GM19023 (cell line): Measurements from ENCODE around the gene PRAMEF17.
"Not testable (repeated sequence)": the region's sequence is repeated elsewhere in the genome, so short reads cannot be mapped to it uniquely, and the experiment has no call there.

Source experiments
- ATAC-seq: cut with Tn5 transposase; IDR thresholded peaks from one replicate; pipeline ENCODE4 v1.9.1; 2021; ENCODE audit warnings: mild to moderate bottlenecking, moderate library complexity; ENCODE audit not compliant: unreplicated experiment

The PRAMEF17 gene, protein sequence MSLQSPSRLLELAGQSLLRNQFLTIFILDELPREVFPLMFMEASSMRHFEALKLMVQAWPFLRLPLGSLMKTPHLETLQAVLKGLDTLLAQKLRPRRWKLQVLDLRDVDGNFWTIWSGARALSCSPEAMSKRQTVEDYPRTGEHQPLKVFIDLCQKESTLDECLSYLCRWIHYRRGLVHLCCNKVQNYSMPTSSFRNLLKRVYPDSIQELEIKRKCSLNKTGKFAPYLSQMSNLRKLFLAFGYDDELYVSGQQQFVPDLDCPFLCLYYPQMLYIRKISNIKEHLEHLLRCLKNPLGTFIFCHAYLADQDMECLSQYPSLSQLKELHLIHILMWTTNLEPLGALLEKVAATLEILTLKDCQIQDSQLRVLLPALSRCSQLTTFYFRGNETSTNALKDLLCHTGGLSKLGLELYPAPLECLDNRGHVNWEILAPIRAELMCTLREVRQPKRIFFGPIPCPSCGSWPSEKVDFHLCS

DNA sequence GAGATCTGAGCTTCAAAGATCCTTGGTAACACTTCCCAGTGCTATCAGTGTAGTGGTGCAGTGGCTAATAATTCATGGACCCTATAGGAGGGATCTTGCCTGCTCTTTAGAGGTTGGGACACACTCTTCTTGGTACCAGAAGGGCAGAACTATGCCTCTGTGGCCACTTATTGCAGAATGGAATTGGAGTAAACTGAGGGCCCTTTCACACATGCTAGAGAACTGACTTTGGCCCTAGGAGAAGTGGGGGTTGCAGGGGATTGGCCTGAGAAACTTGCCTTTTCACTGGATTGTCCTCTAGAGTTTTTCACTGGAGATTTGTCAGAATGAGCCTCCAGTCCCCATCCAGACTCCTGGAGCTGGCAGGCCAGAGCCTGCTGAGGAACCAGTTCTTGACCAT is at the start of gene PRAMEF17:
Gene PRAMEF17, plus strand, starts transcription at position 301 of the 400 bp plus-strand sequence. Its CDS starts 26 bp downstream, at position 327.
- not testable (repeated sequence) for ATAC-seq

DNA sequence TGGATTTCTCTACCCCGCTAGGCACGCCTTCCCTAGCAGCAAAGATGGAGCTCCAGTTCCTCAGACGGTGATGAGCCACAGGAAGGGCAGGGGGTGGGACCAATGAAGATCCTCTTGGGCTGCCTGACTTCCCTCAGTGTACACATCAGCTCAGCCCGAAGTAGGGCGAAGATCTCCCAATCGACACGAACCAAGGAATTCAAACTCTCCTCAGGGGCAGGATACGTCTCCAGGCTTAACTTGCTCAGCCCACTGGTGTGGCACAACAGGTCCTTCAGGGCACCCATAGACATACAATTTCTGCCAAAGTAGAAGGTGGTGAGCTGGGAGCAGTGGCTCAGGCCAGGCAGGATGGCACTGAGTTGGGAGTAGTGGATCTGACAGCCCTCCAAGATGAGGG is 46.9 kb upstream of the PRAMEF17 start:
- ATAC-seq: not testable (repeated sequence)

DNA sequence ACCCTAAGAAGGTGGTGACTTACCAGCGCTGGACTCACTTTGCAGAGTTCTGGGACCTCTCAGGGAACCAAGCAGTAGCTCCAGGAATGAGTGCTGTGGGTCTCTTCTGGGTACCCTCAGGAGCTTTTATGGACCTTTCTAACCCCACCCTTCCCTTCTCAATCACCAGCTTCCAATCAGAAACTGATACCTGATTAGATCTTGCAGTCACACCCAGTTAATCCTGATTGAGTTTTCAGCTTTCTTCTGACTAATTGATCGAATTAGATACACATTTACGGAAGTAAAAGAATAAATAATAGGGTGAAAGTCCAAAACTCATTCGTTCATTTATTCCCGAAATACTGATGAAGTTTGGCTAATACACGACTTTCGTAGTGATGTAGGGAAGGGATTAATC is 42.4 kb upstream of the PRAMEF17 start, which contains the start of gene PRAMEF14:
Gene PRAMEF14, minus strand, starts transcription at position 101 of the 400 bp plus-strand sequence. CDS start 1,820 bp downstream, outside the sequence.
- ATAC-seq: not testable (repeated sequence)

DNA sequence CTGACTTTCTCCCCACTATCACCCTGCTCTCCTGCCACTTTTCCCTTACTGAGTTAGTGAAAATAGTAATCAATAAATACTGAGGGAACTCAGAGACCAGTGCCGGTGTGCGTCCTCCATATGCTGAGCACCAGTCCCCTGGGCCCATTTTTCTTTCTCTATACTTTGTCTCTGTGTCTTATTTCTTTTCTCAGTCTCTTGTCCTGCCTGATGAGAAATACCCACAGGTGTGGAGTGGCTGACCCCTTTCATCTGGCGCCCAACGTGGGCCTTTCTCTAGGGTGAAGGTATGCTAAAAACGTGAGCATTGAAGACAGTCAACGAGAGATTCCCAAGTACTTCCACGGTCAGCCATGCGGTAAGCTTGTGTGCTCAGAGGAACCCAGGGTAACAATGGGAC is 36.0 kb upstream of the PRAMEF17 start:
- not testable (repeated sequence) for ATAC-seq

DNA sequence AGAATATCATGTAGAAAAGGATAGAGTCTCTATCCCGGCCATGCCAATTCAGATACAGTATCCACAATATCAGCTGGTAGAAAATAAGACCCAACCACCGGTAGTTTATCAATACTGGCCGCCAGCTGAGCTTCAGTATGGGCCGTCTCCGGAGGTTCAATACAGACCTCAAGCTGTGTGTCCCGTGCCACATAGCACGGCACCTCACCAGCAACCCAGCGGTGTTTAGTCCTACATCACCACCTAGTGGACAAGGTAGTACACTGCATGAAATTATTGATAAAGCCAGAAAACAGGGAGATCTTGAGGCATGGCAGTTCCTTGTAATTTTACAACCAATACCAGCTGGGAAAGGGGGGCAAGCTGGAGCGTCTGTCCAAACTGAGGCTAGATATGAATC is 35.0 kb upstream of the PRAMEF17 start:
- ATAC-seq: not testable (repeated sequence)

DNA sequence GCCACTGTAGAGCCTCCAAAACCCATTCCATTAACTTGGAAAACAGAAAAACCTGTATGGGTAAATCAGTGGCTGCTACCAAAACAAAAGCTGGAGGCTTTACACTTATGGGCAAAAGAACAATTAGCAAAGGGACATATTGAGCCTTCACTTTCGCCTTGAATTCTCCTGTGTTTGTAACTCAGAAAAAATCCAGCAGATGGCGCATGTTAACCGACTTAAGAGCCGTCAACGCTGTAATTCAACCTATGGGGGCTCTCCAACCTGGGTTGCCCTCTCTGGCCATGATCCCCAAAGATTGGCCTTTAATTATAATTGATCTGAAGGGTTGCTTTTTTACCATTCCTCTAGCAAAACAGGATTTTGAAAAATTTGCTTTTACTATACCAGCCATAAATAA is 32.7 kb upstream of the PRAMEF17 start:
- ATAC-seq: not testable (repeated sequence)

DNA sequence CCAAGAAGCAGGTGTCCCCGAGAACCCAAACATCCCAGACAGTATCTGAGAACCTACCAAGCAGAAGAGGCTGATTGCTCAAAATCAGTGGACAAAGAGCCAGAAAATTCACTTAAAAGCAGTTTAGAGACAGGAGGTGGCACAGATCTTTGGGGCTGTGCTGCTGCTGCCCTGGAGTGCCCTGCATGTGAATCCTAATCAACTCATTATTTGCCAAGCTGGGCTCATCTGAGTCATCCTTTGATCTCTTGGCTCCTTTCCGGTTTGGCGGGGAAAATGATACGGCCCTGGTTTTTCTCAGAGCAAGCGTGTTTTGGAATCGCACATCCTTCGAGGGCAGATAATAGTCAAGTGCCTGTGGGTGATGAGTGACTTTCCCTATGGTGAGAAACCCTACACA is 27.1 kb upstream of the PRAMEF17 start:
- not testable (repeated sequence) for ATAC-seq

DNA sequence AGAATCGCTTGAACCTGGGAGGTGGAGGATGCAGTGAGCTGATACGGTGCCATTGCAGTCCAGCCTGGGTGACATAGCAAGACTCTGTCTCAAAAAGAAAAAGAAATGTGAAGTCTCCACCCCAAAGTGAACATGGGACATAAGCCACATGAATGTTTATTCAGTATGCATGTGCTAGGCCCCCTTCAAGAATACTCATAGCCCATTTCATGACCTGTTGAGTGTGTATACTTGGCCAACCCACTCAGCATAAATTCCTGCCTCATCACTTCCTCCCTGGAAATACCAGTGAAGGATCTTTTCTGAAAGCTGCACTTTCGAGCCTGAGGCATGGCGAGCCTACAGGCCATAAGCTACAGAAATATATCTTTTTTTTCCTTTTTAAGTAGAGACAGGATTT is 24.5 kb upstream of the PRAMEF17 start:
- ATAC-seq: not testable (repeated sequence)

DNA sequence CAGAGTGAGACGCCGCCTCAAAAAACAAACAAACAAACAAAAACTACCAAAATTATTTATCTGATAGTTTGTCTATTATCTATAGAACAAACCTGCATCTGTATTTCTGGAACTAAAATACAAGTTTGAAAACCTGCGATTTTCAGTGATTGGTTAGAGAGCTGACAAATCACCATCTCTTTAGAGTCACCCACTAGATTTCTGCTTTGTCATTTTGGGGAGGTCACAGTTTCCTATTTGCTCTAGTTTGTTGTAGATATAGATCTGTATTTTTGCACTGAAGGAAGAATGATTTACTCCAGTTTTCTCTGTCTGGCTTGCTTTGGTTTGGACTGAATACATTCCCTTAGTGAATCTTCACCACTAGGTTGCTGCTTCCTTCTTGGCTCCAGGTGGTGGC is 22.9 kb upstream of the PRAMEF17 start:
- not testable (repeated sequence) for ATAC-seq

DNA sequence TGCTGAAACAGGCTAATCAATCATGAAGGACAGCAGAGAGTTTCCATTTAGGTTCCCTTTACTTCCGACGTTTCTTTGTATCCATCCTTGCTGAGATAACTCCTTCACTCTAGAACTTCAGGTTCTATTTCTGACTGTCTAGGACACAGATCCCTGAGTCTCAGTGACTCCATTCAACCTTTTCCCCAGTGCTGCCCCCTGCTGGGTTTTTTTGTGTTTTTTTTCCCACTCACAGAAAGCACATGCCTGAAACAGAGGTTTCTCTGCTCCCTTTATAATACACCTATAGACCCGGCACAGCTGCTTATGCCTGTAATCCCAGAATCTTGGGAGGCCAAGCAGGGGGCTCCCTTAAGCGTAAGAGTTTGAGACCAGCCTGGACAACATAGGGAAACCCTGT is 20.9 kb upstream of the PRAMEF17 start:
- not testable (repeated sequence) for ATAC-seq

DNA sequence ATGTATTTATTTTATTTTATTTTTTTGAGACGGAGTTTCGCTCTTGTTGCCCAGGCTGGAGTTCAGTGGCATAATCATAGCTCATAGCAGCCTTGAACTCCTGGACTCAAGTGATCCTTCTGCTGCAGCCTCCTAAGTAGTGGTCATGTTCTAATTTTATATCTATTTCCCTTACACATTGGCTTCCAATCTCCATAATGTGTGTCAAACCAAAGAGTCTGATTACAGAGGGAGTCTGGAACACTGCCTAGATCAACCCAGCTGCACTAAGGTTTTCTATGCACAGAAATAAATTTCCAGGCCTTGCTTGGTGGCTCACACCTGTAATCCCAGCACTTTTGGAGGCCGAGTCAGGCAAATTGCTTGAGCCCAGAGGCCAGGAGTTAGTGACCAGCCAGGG is 10.4 kb upstream of the PRAMEF17 start:
- ATAC-seq: not testable (repeated sequence)

DNA sequence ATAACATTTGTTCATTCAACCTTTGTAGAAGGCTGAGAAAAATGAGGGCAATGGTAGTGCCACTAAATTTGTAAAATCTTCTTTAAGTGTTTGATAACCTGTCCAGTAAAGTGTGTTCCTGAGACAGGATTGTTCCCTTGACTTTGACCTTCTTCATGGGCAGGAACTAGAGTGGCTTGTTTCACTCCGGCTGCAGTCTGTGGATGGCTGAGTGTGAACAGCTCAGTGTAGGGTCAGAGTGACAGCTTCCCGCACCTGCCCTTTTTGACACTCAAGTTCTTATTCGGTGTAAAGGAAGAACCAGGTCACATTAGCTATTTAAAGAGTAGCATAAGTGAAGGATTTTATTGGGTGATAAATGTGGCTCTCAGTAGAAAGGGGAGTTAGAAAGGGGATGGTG is 9.1 kb upstream of the PRAMEF17 start:
- not testable (repeated sequence) for ATAC-seq

DNA sequence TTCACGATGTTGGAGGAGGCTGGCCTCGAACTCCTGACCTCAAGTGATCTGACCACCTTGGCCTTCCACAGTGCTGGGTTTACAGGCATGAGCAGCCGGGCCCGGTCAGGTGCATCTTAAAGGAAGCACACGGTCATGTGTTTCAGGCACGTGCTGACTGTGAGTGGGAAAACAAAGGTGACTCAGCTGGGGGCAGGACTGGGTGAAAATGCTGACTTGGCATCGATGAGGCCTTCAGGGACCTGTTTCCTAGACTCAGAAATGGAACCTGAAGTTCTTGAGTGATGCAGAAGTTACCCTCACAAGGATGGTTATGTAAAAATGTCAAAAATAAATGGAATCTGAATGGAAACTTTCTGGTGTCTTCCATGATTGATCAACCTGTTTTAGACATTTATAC is 3.6 kb downstream of the PRAMEF17 start:
- not testable (repeated sequence) for ATAC-seq

DNA sequence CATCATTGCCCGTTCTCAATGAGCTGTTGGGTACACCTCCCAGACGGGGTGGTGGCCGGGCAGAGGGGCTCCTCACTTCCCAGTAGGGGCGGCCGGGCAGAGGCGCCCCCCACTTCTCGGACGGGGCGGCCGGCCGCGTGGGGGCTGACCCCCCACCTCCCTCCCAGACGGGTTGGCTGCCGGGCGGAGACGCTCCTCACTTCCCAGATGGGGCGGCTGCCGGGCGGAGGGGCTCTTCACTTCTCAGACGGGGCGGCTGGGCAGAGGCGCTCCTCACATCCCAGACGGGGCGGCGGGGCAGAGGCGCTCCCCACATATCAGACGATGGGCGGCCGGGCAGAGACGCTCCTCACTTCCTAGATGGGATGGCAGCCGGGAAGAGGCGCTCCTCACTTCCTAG is 5.3 kb downstream of the PRAMEF17 start:
- not testable (repeated sequence) for ATAC-seq

DNA sequence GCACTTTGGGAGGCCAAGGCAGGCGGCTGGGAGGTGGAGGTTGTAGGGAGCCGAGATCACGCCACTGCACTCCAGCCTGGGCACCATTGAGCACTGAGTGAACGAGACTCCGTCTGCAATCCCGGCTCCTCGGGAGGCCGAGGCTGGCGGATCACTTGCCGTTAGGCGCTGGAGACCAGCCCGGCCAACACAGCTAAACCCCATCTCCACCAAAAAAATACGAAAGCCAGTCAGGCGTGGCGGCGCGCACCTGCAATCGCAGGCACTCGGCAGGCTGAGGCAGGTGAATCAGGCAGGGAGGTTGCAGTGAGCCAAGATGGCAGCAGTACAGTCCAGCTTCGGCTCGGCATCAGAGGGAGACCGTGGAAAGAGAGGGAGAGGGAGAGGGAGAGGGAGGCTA is 5.9 kb downstream of the PRAMEF17 start:
- not testable (repeated sequence) for ATAC-seq

DNA sequence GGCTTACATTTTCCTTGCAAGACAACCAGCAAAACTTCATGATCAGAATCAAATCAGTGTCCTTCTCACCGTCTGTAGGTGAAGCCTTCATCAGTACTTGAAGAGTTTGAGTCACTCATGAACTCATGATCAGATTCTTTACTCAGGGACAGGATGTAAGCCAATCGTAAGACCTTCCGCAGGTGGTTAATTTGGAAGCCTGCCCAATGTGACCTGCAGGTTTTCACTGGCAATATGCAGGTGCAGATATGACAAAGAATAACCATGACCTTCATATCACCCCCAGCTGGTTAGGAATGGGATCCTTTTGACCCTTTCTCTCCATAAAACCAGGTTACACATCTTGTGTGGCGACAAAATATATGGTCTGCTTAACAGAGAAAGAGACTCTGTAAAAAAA is 18.4 kb downstream of the PRAMEF17 start:
- ATAC-seq: no peak

DNA sequence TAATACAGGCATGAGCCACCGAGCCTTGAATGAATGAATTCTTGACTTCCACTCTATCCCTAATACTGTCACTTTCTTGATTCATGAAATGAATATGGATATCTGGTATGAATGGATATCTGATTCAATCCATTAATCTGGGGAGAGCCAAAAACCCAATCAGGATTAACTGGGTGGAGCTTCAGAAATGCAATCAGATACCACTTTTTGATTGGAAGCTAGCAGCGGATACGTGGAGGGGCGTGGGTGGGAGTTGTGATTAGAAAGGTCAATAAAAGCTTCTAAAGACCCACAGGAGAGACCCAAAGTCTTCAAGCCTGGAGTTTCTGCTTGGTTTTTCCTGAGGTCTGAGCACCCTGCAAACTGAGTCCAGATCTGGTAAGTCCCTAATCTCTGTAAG is 20.7 kb downstream of the PRAMEF17 start, which contains the start of gene PRAMEF20:
Gene PRAMEF20, plus strand, starts transcription at position 301 of the 400 bp plus-strand sequence. CDS start 5,905 bp downstream, outside the sequence.
- ATAC-seq: not testable (repeated sequence)

DNA sequence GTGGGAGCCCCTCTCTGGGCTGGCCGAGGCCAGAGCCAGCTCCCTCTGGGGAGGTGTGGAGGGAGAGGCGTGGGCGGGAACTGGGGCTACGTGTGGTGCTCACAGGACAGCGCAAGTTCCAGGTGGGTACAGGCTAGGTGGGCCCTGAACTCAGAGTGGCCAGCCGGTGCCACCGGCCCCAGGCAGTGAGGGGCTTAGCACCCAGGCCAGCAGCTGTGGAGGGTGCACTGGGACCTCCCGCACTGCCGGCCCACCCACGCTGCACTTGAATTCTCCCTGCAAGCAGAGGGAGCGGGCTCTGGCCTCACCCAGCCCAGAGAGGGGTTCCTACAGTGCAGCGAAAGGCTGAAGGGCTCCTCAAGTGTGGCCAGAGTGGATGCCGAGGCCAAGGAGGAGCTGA is 41.1 kb downstream of the PRAMEF17 start:
- ATAC-seq: no peak

DNA sequence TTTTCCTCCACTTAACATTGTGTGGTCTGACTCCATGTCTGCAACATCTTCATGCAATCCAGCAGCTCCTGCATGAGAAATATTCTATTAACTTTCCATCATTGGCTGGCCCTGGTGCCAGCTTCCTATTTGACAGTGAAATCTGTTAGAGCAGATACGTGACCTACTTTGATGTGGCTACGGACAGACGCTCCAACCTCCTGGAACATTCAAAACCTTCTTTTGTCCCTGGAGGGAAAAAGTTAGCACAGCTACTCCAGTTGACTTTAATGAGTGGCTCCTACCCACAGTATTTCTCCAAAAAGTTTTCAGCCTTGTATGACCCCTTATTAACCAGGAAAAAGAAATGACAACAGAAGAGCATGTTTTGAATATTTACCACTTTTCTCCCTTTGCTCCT is 42.8 kb downstream of the PRAMEF17 start:
- ATAC-seq: no peak

DNA sequence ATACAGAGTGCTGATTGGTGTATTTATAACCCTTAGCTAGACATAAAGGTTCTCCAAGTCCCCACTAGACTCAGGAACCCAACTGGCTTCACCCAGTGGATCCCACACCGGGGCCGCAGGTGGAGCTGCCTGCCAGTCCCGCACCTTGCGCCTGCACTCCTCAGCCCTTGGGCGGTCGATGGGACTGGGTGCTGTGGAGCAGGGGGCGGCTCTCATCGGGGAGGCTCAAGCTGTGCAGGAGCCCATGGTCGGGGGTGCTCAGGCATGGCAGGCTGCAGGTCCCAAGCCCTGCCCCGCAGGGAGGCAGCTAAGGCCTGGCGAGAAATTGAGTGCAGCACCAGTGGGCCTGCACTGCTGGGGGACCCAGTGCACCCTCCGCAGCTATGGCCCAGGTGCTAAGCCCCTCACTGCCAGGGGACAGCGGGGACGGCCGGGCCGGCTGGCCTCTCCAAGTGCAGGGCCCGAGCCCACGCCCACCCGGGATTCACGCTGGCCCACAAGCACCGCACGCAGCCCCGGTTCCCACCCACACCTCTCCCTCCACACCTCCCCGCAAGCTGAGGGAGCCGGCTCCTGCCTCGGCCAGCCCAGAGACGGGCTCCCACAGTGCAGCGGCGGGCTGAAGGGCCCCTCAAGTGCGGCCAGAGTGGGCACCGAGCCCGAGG is 44.4 kb downstream of the PRAMEF17 start:
- ATAC-seq: not testable (repeated sequence)

DNA sequence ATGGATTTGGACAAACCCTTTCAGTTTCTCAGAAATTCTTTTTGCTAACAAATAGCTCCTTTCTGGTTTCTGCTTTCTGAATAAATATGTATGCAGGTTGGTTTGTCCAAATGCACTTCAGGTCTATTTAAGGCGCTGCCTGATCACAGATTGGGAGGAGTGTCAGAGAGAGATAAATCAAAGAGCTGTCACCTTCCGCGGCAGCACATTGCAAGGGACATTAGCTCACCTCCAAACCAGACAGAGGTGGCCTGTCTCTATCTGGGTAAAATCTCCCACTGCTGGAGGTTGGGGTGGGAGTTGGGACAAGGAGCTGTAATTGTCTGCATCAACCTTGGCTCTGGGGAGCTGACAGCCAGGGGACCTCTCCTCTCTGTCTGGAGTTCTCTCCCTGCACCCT is 46.0 kb downstream of the PRAMEF17 start:
- ATAC-seq: no peak
